Measurements from ENCODE around the gene FADS3.

GRCh38 chr11:61866958-61867343 lies 24.4 kb downstream of the FADS3 start:
- TF ChIP-seq ESRRG (CRISPR knock-in tag; IDR thresholded peaks at IDR 0.05) (no peak), ARNTL (CRISPR knock-in tag; IDR thresholded peaks at IDR 0.05; ENCODE audit: borderline replicate concordance, low read depth) (no peak)
